Superior temporal gyrus (tissue), 1 donor: ENCODE data around the gene MEGF10.
A peak's percentile ranks its signal among the peaks of the same experiment; 100 is the strongest.
"Not testable (repeated sequence)": the region's sequence is repeated elsewhere in the genome, so short reads cannot be mapped to it uniquely, and the experiment has no call there.

ENCODE experiments used
- DNase-seq: peaks from one replicate; pipeline ENCODE4 v3.0.0-alpha.2; 2016; ENCODE audit errors: extremely low spot score

Gene MEGF10

DNA sequence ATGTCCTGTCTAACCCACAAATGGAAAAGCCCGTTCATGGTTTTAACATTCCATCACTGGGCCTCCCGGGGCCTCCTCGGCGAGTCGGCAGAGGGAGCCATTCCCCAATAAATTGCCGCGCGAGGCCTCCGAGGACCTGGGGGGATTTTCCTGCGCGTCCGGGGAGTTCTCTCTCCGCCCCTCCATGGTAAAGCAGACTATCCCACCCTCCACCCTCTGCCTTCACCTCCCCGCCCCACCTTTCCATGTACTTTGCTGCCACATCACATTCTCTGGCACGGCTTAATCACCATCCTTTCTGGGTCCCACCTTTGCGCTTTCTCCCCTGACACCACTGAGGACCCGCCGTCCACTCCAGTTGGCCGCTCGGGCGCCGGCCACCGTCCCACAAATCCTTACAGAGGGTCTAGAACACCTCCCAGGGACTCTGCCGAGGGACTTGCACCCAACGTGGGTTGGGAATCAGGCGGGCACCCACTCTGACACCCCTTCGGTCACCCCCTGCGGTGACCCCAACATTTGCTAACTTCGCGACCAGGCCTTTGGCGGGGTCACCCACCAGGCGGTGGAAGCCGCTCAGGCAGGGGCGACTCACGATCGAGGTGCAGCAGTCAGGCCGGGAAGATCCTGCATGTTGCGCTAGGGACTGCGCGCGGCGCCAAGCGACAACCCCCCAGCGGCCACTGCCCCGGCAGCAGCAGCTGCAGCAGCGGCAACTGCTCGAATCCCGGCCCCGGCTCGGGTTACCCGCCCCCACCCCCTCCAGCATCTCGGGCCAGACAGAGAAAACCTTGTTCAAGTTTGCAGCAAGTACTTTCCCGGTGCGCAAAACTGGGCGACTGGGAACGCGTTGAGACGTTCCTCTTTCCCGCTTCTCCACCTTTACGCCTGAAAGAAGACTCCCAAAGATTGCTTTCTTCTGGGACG is at the start of gene MEGF10:
Gene MEGF10, plus strand, starts transcription at position 778 of the 927 bp plus-strand sequence. CDS start 40,513 bp downstream, outside the sequence.
- peak; percentile 88 for DNase-seq

DNA sequence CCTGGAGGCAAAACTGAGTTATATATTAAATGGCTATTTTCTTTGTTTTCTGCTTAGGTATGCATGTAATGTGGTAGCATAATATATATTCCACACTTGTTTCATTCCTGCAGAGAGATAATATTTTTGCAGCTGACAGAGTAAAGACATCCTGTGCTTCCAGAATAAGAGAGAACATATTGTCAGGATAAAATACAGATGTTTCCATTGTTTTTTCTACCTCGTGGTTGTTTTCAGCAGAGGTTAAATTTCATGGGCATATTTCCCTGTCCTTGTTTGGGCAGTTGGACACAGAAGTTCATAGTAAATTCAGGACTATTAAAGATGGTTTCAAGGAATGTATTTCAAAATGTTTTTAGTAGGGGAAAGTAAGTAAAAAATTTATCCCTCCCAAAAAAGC is 47.6 kb upstream of the MEGF10 start:
- DNase-seq, result no peak

DNA sequence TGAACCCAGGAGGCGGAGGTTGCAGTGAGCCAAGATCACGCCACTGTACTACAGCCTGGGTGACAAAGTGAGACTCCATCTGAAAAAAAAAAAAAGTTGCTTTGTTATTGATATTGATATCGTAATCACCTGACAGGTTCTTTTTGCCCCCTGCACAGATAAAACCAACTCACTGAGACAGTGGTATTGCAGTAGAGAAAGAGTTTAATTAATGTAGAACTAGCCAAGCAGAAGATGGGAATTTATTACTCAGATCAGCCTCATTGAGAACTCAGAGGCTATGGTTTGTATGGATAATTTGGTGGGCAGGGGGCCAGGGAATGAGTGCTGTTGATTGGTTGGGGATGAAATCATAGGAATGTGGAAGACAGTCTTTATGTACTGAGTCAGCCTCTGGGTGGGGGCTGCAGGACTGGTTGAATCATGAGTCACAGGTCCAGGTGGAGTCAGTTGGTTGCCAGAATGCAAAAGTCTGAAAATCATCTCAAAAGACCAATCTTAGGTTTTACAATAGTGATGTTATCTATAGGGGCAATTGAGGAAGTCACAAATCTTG is 35.8 kb upstream of the MEGF10 start:
- no peak for DNase-seq

DNA sequence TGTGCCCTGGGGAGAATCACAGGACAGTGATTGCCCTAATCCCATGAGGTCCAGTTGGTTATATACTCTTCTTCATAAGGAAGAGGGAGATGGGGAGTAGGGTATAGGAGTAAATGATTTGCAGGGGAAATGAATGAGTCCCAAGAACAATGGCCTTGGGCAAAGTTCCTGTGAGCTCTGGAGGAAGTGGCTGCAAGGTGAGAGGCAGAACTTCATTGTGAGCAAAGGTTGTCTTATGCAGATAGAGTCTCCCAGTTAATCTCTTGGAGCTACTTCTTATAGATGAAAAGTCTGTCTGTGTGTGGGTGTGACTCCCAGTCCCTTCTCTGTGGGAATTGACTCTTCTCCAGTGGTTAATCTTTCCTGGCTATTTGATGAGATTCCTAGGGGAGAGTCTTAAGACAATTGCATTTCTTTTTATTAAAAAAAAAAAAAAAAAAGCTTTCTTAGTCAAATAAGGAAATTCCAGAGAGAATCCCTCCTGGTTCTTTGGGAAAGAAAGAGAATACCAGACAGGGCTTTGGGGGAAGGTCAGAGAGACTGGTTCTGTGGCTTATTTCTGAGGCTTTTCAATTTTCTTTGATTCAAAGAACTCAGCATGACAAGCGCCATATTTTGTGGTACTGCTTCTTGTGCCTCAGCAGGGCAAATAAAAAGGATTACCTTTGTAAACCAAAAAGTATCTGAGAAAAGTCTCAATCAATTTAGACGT is 33.6 kb upstream of the MEGF10 start:
- no peak for DNase-seq

DNA sequence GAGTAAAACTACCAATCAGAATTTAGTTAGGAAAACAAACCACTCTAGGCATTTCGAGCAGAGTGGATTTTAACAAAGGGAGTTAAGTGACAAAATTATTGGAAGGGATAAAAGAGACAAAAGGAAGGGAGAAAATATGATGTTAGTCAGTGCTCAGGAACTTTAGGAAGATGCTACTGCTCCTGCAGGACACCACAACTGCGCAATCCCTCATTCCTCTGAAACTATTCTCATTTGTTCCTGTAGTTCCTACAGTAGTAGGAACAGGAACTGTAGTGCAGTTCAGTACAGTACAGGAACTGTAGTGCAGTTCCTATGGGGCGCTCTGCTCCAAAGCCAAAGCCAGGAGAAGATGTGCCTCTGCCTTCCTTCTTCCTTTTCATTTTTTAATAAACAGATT is 29.9 kb upstream of the MEGF10 start:
- DNase-seq, result no peak

DNA sequence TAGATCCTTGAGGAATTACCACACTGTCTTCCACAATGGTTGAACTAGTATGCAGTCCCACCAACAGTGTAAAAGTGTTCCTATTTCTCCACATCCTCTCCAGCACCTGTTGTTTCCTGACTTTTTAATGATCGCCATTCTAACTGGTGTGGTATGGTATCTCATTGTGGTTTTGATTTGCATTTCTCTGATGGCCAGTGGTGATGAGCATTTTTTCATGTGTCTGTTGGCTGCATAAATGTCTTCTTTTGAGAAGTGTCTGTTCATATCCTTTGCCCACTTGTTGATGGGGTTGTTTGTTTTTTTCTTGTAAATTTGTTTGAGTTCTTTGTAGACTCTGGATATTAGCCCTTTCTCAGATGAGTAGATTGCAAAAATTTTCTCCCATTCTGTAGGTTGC is 25.1 kb upstream of the MEGF10 start:
- not testable (repeated sequence) for DNase-seq

DNA sequence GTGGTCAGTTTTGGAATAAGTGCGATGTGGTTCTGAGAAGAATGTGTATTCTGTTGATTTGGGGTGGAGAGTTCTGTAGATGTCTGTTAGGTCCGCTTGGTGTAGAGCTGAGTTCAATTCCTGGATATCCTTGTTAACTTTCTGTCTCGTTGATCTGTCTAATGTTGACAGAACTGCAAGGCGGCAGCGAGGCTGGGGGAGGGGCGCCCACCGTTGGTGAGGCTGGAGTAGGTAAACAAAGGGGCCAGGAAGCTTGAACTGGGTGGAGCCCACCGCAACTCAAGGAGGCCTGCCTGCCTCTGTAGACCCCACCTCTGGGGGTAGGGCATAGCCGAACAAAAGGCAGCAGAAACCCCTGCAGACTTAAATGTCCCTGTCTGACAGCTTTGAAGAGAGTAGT is 22.3 kb upstream of the MEGF10 start:
- DNase-seq, result not testable (repeated sequence)

DNA sequence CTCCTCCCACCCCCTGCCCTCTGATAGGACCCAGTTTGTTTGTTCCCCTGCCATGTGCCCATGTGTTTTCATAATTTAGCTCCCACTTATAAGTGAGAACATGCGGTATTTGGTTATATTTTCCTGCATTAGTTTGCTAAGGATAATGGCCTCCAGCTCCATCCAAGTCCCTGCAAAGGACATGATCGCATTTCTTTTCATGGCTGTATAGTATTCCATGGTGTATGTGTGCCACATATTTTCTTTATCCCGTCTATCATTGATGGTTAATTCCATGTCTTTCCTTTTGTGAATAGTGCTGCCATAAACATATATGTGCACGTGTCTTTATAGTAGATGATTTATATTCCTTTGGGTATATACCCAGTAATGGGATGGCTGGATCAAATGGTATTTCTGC is 19.9 kb upstream of the MEGF10 start:
- not testable (repeated sequence) for DNase-seq

DNA sequence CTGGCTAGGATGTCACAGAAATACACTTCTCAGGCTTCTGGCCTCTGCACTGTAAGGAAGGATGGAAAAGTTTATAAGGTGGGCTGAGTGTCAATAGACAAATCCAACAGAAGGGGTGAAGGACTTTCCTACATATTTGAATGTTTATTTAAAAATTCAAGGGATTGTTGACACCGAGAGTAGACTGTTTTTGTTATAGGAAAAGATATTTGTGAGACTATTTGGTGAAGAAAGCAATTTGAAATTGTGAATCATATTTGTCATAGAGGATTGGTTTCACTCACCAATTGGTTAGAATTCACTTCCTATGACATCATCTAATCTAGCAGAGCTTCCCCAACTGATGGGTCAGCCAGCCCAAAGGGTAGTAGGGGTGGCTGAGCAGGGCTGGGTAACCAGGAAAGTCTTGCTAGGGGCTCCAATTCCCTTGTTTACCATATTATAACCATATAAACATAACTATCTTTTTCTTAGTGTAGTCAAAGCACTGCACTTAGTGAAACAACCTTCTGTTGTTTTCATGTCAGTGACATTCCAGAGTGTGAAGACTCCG is 14.9 kb upstream of the MEGF10 start:
- no peak for DNase-seq

DNA sequence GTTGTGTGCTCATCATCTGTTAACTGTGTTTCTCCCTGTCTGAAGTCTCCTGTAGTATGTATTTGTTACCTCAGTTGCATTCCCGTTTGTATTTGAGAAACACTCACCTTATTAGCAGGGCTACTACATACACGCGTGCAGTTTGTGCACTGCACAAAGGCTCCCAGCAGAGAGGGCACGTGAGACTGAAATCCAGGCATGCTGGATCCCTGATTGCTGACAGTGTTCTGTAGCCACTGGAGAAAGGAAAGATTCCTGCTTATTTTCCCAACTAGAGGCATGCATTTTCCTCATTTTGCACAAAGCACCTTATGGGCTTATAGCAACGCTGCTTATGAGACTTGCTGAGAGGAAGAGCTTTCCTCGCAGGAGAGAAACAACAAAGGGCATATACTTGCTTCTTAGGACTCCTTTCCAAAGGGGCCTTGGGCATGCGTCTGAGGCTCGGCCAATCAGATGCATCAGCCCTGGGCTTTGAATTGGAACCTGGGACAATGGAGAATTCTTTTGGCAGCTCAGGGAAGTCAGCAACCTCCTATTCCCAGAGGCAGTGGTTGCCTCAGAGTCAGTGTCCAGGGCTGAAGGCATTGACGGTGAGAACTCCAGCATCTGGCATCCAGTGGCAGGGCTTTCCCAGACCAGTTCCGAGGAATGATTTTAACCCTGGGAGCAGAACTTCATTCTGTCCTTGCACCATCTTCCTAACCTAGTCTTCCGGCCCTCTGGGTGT is 9.9 kb upstream of the MEGF10 start:
- peak; percentile 14 for DNase-seq

DNA sequence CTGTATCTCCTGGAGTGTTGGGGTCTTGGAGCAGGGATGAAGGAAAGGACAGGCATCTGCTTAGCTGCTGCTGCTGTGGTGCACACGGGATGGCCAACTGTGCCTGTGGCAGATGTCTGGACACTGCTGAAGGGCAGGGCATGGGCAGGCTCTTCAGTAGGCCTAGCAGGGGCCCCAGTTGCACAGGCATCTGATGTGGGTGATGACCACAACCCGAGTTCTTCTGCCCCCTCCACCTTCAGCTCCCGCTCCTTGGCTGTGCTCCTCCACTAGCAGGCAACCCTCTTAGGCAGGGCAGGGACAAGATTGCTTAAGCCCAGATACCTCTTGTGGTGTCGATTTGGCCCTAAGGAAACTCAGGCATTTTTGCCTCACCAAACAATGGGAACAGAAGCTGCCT is 9.0 kb upstream of the MEGF10 start:
- no peak for DNase-seq

DNA sequence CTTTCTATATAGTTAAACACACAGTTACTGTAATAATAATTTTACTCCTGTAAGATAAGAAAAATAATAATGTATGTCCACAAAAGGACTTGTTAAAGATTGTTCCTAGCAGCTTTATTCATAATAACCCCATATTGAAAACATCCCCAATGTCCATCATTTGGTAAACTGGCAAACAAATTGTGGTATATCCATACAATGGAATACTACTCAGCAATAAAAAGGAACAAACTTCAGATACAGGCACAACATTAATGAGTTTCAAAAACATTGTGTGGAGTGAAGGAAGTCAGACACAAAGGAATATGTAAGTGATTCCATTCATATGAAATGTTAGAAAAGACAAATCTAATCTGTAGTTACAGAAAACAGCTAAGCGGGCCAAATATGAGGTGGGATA is 1.9 kb upstream of the MEGF10 start:
- no peak for DNase-seq

DNA sequence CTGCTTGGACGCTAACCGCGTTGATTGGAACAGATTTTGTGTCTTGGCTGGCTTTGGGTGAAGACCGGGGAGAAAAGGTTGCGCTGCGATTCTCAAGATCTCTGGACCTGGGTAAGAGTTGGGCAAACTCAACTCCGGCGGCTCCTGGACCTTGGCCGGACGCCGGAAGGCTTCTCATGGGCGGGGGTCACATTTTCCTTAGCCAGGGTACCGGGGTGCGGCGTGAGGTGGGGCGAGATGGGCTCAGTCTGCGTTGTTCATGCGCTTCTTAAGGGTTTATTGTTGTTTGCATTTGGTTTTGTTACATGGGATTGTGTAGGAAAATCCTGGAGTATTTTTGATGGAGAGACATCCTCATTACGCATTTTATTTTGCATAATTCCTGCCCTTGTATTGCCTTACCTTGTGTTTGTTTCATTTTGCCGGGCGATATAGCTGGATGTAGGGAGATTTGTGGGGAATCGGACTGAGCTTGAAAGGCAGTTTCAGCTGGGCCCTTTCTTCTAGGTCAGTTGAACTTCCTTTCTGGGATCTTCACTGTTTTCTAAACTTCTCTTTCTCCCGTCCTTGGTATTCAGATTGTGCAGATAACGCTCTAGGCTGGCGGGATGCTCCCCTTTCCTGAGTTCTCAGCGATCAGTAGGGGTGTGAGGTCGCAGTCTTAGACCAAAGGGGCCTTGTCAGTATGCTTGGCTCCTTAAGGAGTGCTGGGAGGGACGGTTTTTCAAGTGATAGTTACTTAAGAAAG is 524 bp downstream of the MEGF10 start:
- DNase-seq, result peak; percentile 78

DNA sequence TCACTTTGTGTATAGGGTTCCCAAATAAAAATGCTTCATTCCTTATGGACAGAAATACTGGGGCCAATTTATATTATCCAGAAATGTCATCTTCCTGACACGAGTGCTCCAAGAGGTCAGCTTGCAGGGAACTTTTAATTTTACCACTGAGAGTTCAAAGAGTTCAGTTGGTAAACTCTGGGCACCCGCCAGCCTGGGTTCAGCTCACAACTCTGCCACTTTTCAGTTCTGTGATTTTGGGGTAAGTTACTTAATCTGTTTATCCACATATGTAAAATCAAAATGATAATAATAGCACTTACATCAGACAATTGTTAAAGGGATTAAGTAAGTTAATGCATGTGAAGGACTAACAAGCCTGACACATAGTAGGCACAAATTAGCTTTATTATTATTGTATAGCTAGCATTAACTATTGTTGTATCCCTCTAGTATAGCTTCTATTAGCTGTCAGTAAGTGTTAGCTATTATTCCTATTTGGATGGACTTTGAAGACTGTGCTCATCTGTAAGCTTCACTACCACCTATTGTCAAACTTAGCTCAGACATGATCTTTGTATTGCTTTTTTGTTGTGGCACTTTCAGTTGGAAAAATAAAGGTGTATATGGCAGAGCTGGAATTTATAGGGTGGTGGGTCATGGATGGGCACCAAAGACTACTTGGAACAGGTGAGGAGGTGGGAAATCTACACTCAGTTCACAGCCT is 1.6 kb downstream of the MEGF10 start:
- peak; percentile 64 for DNase-seq

DNA sequence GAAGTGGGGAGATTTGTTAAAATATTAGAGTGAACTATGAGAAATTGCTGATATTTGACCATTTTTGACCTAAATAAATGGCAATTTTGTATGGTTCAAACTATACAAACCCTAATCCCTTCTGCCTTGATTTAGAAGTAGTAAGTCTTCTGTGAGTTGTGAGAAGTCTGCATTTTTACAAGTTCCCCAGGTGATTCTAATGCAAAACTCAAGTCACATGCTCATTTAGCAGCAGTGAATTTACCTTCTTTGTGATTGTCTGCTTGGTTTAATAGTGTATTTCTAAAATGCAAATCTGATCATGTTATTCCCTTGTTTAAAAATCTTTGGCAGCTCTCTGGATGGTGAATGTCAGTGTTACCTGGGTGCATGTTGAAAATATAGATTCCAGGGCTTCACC is 2.8 kb downstream of the MEGF10 start:
- DNase-seq, result peak; percentile 63

DNA sequence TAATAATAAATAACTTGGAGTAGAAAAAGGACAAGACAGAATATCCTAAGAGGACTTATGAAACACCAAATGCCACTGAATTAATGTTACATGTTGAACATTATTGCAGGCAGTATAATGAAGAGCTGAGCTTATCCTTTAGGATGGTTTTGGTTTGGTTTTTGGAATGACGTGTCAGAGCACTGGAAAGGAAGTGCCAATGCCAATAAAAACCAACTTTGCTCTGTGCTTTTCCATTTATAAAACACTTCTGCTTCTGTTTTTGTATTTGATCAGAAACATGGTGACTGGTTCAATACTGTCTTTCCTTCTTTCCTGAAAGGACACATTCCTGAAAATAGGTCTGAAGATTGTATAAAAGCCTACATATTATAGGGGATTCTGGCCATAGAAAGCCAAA is 4.2 kb downstream of the MEGF10 start:
- DNase-seq, result peak; percentile 55

DNA sequence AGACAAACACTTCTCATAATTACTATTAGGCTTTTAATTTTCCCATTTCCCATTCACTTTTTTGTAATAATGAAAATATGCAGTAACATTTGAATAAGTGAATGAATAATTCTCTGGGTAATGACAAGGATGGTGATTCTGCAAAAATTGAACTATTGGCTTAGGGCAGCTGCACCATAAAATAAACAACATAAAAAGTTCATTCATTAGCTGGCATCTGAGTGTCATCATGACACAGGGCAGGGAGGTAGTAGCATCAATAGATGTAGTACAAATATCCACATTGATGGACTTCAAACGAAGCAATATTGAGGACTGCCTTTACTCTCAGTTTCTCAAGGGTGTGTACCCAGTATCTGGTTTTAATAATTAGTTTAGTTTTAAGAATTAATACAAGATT is 4.9 kb downstream of the MEGF10 start:
- no peak for DNase-seq

DNA sequence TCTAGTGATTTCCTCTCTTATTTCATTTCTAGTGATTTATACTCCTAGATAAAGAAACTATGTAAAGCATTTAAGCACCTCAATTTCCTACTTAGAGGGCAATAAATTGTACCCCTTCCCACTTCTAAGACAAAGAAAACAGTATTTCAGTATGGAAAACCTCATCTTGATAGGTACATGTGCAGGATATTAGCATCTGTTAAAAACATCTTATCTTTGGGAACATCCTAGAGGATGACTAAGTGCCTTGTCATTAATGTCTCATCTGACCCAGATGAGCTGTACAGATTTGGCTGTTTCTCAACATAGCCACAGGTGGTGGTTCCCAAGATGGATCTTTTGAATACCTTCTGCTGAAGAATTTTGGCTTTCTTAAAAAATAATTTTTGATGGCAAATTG is 5.7 kb downstream of the MEGF10 start:
- DNase-seq, result peak; percentile 67

DNA sequence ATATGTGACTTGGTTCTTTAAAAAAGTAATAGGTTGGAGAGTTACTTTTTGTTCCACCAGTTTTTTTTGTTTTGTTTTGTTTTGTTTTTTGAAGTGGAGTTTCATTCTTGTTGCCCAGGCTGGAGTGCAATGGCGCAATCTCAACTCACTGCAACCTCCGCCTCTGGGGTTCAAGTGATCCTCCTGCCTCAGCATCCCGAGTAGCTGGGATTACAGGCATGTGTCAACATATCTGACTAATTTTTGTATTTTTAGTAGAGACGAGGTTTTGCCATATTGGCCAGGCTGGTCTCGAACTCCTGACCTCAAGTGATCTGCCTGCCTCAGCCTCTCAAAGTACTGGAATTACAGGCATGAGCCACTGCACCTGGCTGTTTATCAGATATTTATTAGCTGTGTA is 6.3 kb downstream of the MEGF10 start:
- not testable (repeated sequence) for DNase-seq

DNA sequence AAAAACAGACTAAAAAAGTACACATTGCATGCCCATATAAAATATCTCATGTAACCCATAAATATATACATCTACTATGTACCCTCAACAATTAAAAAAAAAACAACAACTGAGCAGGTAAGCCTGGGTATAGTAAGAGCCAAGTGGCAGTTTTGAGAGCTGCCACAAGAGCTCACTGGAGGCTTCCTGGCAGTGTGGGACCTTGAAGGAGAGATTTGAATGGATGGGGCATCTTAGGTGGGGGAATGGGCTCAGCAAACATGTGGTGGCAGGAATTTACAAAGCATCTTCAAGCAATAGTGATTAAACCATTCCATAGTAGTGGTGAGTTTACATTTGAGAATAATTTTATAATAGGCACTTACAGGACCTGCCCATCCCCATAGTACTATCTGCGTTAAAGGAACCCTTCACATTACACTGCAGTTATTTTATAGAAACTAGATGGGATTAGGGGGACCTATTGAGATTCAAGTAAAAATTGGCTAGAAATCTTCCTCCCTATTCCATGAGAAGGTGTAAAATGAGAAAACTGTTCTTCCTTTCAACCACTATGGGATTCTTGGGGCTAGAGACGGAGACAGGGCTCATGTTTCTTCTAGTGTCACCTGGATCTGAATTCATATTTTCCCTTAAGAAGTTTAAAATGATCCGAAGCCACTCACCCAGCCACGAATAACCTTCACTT is 6.9 kb downstream of the MEGF10 start:
- DNase-seq, result peak; percentile 59
